Measurements from ENCODE around the gene SORL1.

GRCh38 chr11:121460941-121461514 lies 8.9 kb downstream of the SORL1 start:
- TF ChIP-seq CTCF (IDR thresholded peaks at IDR 0.05; ENCODE audit: control extremely low read depth in 1 of 3, insufficient read depth in 1 of 3, low read depth in 1 of 3, low read length in 3 of 3) (no peak), EP300 (IDR thresholded peaks at IDR 0.05; ENCODE audit: borderline replicate concordance in 1 of 2, low read depth in 2 of 2, low read length in 2 of 2) (no peak), TCF12 (IDR thresholded peaks at IDR 0.05; ENCODE audit: low read depth, low read length) (no peak), RNF2 (IDR thresholded peaks at IDR 0.05; ENCODE audit: borderline replicate concordance, low read depth, low read length, missing control alignments, poor library complexity, severe bottlenecking) (no peak)

Data from H1 (cell line).